Stimulated activated CD4-positive, alpha-beta T cell treated with anti-CD3 and anti-CD28 coated beads, Interleukin-15, amount 100 ng/mL, for 1 hour (primary cell): ENCODE measurements around the gene NMRAL1.

Experiments used
- DNase-seq, 2 donors: peaks; one replicate each; pipeline ENCODE4 v3.0.0-alpha.2; 2020; ENCODE audit warnings: low read depth in 1 of 2, low spot score in 1 of 2

Gene NMRAL1

GRCh38 chr16:4505356-4506147, 31.1 kb upstream of the NMRAL1 start:
- peak; percentile 20 to 60 for DNase-seq

GRCh38 chr16:4501071-4501478, 26.6 kb upstream of the NMRAL1 start:
- no peak for DNase-seq

GRCh38 chr16:4500272-4500671, 25.8 kb upstream of the NMRAL1 start:
- no peak for DNase-seq

GRCh38 chr16:4499196-4499555, 24.8 kb upstream of the NMRAL1 start:
- no peak for DNase-seq

GRCh38 chr16:4498546-4499195, 24.2 kb upstream of the NMRAL1 start:
- DNase-seq: no peak

- DNase-seq: no peak
Observed at GRCh38 chr16:4496305-4496704, 21.9 kb upstream of the NMRAL1 start.

GRCh38 chr16:4495766-4496165, 21.3 kb upstream of the NMRAL1 start:
- no peak for DNase-seq

GRCh38 chr16:4494746-4495490, 20.5 kb upstream of the NMRAL1 start:
- no peak for DNase-seq

GRCh38 chr16:4491898-4492297, 17.5 kb upstream of the NMRAL1 start:
- no peak for DNase-seq

GRCh38 chr16:4489030-4489429, 14.6 kb upstream of the NMRAL1 start:
- DNase-seq: no peak

GRCh38 chr16:4488499-4488967, 14.1 kb upstream of the NMRAL1 start:
- no peak for DNase-seq

GRCh38 chr16:4487955-4488498, 13.6 kb upstream of the NMRAL1 start:
- DNase-seq: no peak

GRCh38 chr16:4486126-4486893, 11.9 kb upstream of the NMRAL1 start:
- no peak for DNase-seq

- no peak for DNase-seq
Observed at GRCh38 chr16:4481963-4482362, 7.5 kb upstream of the NMRAL1 start.

- no peak for DNase-seq
Observed at GRCh38 chr16:4481526-4481925, 7.1 kb upstream of the NMRAL1 start.

- DNase-seq: no peak
Observed at GRCh38 chr16:4477966-4478365, 3.5 kb upstream of the NMRAL1 start.

GRCh38 chr16:4475880-4476788, 1.7 kb upstream of the NMRAL1 start, which contains the start of gene HMOX2:
TSS of gene HMOX2 (plus strand) at chr16:4476398. CDS start at chr16:4505525, 29,127 bp downstream.
- peak; percentile 90 to 95 for DNase-seq

- no peak for DNase-seq
Observed at GRCh38 chr16:4472880-4473279, 1.5 kb downstream of the NMRAL1 start.

GRCh38 chr16:4471869-4472268, 2.6 kb downstream of the NMRAL1 start:
- no peak for DNase-seq

GRCh38 chr16:4468972-4469371, 5.5 kb downstream of the NMRAL1 start:
- DNase-seq: no peak
